GM23338 (cell line): Measurements from ENCODE around the gene CAPN10. TPM values are rescaled to one million over a fixed set of nuclear protein-coding genes. Genes with fewer than 3 reads are reported as not detected.

Experiments used
- ATAC-seq: fragments of 200-7000 bp; cut with Tn5 transposase; 3 replicates; pipeline ENCODE4 v1.9.1; 2020
- DNase-seq: peaks from one replicate; pipeline ENCODE4 v3.0.0-alpha.2; 2015; ENCODE audit warnings: low spot score
- H2AFZ ChIP-seq: fragments of 200-600 bp; sonication (generic); 2 replicates; pipeline ENCODE4 v1.8.0; 2016; ENCODE audit warnings: antibody characterized with exemption, mild to moderate bottlenecking, moderate library complexity
- H3F3A ChIP-seq: fragments of 200-600 bp; sonication (generic); replicated peaks from 2 replicates; pipeline ENCODE4 v1.8.0; 2017; ENCODE audit warnings: antibody characterized with exemption, mixed run types, low read depth
- H3K27ac ChIP-seq: fragments of 200-600 bp; sonication (generic); 2 replicates; pipeline ENCODE4 v1.6.1; 2016; ENCODE audit warnings: low read depth
- H3K27me3 ChIP-seq: fragments of 200-600 bp; sonication (generic); 2 replicates; pipeline ENCODE4 v1.8.0; 2016; ENCODE audit warnings: mild to moderate bottlenecking, mixed run types, moderate library complexity; ENCODE audit not compliant: insufficient read depth
- H3K36me3 ChIP-seq: fragments of 200-600 bp; sonication (generic); 2 replicates; pipeline ENCODE4 v1.8.0; 2016; ENCODE audit warnings: mild to moderate bottlenecking; ENCODE audit not compliant: insufficient read depth
- H3K4me1 ChIP-seq: fragments of 200-600 bp; sonication (generic); 2 replicates; pipeline ENCODE4 v1.8.0; 2016; ENCODE audit warnings: mild to moderate bottlenecking, moderate library complexity; ENCODE audit not compliant: insufficient read depth
- H3K4me2 ChIP-seq: fragments of 200-600 bp; sonication (generic); 2 replicates; pipeline ENCODE4 v1.7.1; 2017; ENCODE audit warnings: mixed run types
- H3K4me3 ChIP-seq: fragments of 200-600 bp; sonication (generic); 2 replicates; pipeline ENCODE4 v1.6.1; 2016; ENCODE audit warnings: mixed run types
- H3K79me2 ChIP-seq: fragments of 200-600 bp; sonication (generic); replicated peaks from 2 replicates; pipeline ENCODE4 v1.8.0; 2017; ENCODE audit warnings: mild to moderate bottlenecking; ENCODE audit not compliant: insufficient read depth
- H3K9me2 ChIP-seq: fragments of 200-600 bp; sonication (generic); 2 replicates; pipeline ENCODE4 v1.8.0; 2017; ENCODE audit not compliant: insufficient read depth
- H4K20me1 ChIP-seq: fragments of 200-600 bp; sonication (generic); replicated peaks from 2 replicates; pipeline ENCODE4 v1.8.0; 2017; ENCODE audit warnings: mild to moderate bottlenecking; ENCODE audit not compliant: insufficient read depth
- H3K27ac Mint-ChIP-seq: 2 replicates; pipeline ENCODE4 v1.8.0; 2020; ENCODE audit warnings: inconsistent platforms, mild to moderate bottlenecking, moderate library complexity, mixed read lengths
- H3K27me3 Mint-ChIP-seq: 3 replicates; pipeline ENCODE4 v1.8.0; 2022; ENCODE audit warnings: low read depth, mild to moderate bottlenecking, moderate library complexity, mixed read lengths, inconsistent platforms; ENCODE audit not compliant: insufficient read depth, poor library complexity
- H3K36me3 Mint-ChIP-seq: 3 replicates; pipeline ENCODE4 v1.8.0; 2021; ENCODE audit warnings: low read depth, mild to moderate bottlenecking, inconsistent platforms, moderate library complexity, mixed read lengths
- H3K4me1 Mint-ChIP-seq: 3 replicates; pipeline ENCODE4 v1.8.0; 2020; ENCODE audit warnings: mild to moderate bottlenecking, inconsistent platforms, mixed read lengths
- H3K4me3 Mint-ChIP-seq: 3 replicates; pipeline ENCODE4 v1.8.0; 2021; ENCODE audit warnings: moderate library complexity, mild to moderate bottlenecking, inconsistent platforms, mixed read lengths
- H3K9me3 Mint-ChIP-seq: 3 replicates; pipeline ENCODE4 v1.8.0; 2020; ENCODE audit warnings: moderate library complexity, mild to moderate bottlenecking, inconsistent platforms, mixed read lengths
- EZH2 ChIP-seq: fragments of 200-600 bp; sonication (generic); IDR thresholded peaks from one replicate; pipeline ENCODE4 v1.8.0; 2017; ENCODE audit warnings: antibody characterized with exemption, mild to moderate bottlenecking, low read depth; ENCODE audit not compliant: unreplicated experiment
- NANOG ChIP-seq: IDR thresholded peaks from 2 replicates; pipeline ENCODE4 v1.6.1; 2016; ENCODE audit warnings: antibody characterized with exemption, borderline replicate concordance
- POLR2AphosphoS5 ChIP-seq: IDR thresholded peaks from 2 replicates; pipeline ENCODE4 v1.6.1; 2016; ENCODE audit warnings: antibody characterized with exemption, low read depth
- STAT1 ChIP-seq: IDR thresholded peaks from one replicate; pipeline ENCODE4 v1.6.1; 2016; ENCODE audit warnings: antibody characterized with exemption; ENCODE audit not compliant: unreplicated experiment
- ZNF462 ChIP-seq: fragments of 250-450 bp; sonication (Bioruptor Pico); IDR thresholded peaks from 2 replicates; pipeline ENCODE4 v1.5.0; 2020; ENCODE audit warnings: mild to moderate bottlenecking, moderate library complexity
- polyA plus RNA-seq: library from polyadenylated mRNA; unstranded; fragments of >200 nt; fragmentation: Nextera tagmentation; extraction: Ambion mirVana; gene quantifications from 2 replicates; pipeline ENCODE4 v1.2.1, GENCODE V29; 2016
- total RNA-seq: library from RNA; depleted of rRNA; stranded (reverse); fragments of >200 nt; shearing (Covaris generic); gene quantifications from 2 replicates; pipeline ENCODE4 v1.2.3, GENCODE V29; 2014

The CAPN10 gene
- total and polyA plus RNA-seq, 2 experiments from 2014 or later = 30.2 to 59.8 TPM

- no peaks in the 10 kb centered on the region for H3K9me3 Mint-ChIP-seq
- Histone ChIP-seq H3K27ac (no peak overlapping the region), H3K36me3 (no peaks in the 10 kb centered on the region), H3K9me2 (no peaks in the 10 kb centered on the region), H3K27me3 (no peaks in the 10 kb centered on the region), H3K4me2 (no peak overlapping the region), H3K4me1 (no peaks in the 10 kb centered on the region), H3F3A (no peaks in the 10 kb centered on the region), H4K20me1 (peaks cover 3% of the 10 kb centered on the region), H2AFZ (no peak overlapping the region), H3K4me3 (no peak overlapping the region), H3K79me2 (peaks cover 3% of the 10 kb centered on the region)
- peaks cover 1% of the 10 kb centered on the region for H3K27me3 Mint-ChIP-seq
- no peak for DNase-seq
- H3K4me1 Mint-ChIP-seq = no peaks in the 10 kb centered on the region; the same call in 2 of the 3 replicates
- no peak overlapping the region for H3K27ac Mint-ChIP-seq
- H3K4me3 Mint-ChIP-seq = no peak overlapping the region
- H3K36me3 Mint-ChIP-seq = peaks cover 2% of the 10 kb centered on the region; the same call in 2 of the 3 replicates
- ATAC-seq = no peak
- no peak for TF ChIP-seq EZH2
- TF ChIP-seq POLR2AphosphoS5 = no peak
- no peak for TF ChIP-seq ZNF462 (CRISPR knock-in tag)
- no peak for TF ChIP-seq STAT1
- no peak for TF ChIP-seq NANOG
These were observed 11.1 kb downstream of the CAPN10 start for GRCh38 chr2:240597419-240598181.
